ENCODE measurements around the gene PCDH9.
A peak's percentile ranks its signal among the peaks of the same experiment; 100 is the strongest.

PCDH9 gene

GRCh38 chr13:66506051-66506777, 723.9 kb downstream of the PCDH9 start:
- H3K4me3 ChIP-seq (ENCODE audit: severe bottlenecking) = no peak overlapping the region
- no peak for TF ChIP-seq CTCF (IDR thresholded peaks at IDR 0.05; ENCODE audit: poor library complexity, severe bottlenecking)
- H3K27me3 ChIP-seq (ENCODE audit: insufficient read depth, poor library complexity, severe bottlenecking) = no peaks in the 10 kb centered on the region
- H3K9me3 ChIP-seq (ENCODE audit: severe bottlenecking) = no peaks in the 10 kb centered on the region
- no peaks in the 10 kb centered on the region for H3K4me1 ChIP-seq (ENCODE audit: insufficient read depth, poor library complexity, severe bottlenecking)
- ATAC-seq (ENCODE audit: low read depth) = no peak
- DNase-seq (ENCODE audit: low spot score) = no peak
- no peaks in the 10 kb centered on the region for H3K36me3 ChIP-seq (ENCODE audit: low read depth)
- no peak overlapping the region for H3K27ac ChIP-seq (ENCODE audit: poor library complexity, severe bottlenecking)

GRCh38 chr13:66503890-66504289, 726.2 kb downstream of the PCDH9 start:
- Histone ChIP-seq H3K4me3 (ENCODE audit: severe bottlenecking) (no peak overlapping the region), H3K27me3 (ENCODE audit: insufficient read depth, poor library complexity, severe bottlenecking) (no peaks in the 10 kb centered on the region), H3K9me3 (ENCODE audit: severe bottlenecking) (no peaks in the 10 kb centered on the region), H3K4me1 (ENCODE audit: insufficient read depth, poor library complexity, severe bottlenecking) (peaks cover 4% of the 10 kb centered on the region), H3K27ac (ENCODE audit: poor library complexity, severe bottlenecking) (no peak overlapping the region), H3K36me3 (ENCODE audit: low read depth) (no peaks in the 10 kb centered on the region)
- DNase-seq (ENCODE audit: low spot score) (no peak), ATAC-seq (ENCODE audit: low read depth) (no peak)
- TF ChIP-seq CTCF (IDR thresholded peaks at IDR 0.05; ENCODE audit: poor library complexity, severe bottlenecking) = no peak

- H3K27ac ChIP-seq (ENCODE audit: poor library complexity, severe bottlenecking) = no peak overlapping the region
- no peaks in the 10 kb centered on the region for H3K36me3 ChIP-seq (ENCODE audit: low read depth)
- H3K4me1 ChIP-seq (ENCODE audit: insufficient read depth, poor library complexity, severe bottlenecking) = peaks cover 4% of the 10 kb centered on the region
- DNase-seq (ENCODE audit: low spot score) (no peak), ATAC-seq (ENCODE audit: low read depth) (peak; percentile 33; the same call in 1 of the 3 replicates)
- TF ChIP-seq CTCF (IDR thresholded peaks at IDR 0.05; ENCODE audit: poor library complexity, severe bottlenecking) = no peak
- no peak overlapping the region for H3K4me3 ChIP-seq (ENCODE audit: severe bottlenecking)
- H3K27me3 ChIP-seq (ENCODE audit: insufficient read depth, poor library complexity, severe bottlenecking) = no peaks in the 10 kb centered on the region
- H3K9me3 ChIP-seq (ENCODE audit: severe bottlenecking) = no peaks in the 10 kb centered on the region
These were observed 729.0 kb downstream of the PCDH9 start for GRCh38 chr13:66501181-66501580.

- Histone ChIP-seq H3K27me3 (ENCODE audit: insufficient read depth, poor library complexity, severe bottlenecking) (no peaks in the 10 kb centered on the region), H3K36me3 (ENCODE audit: low read depth) (no peaks in the 10 kb centered on the region), H3K27ac (ENCODE audit: poor library complexity, severe bottlenecking) (no peak overlapping the region), H3K4me3 (ENCODE audit: severe bottlenecking) (no peak overlapping the region), H3K4me1 (ENCODE audit: insufficient read depth, poor library complexity, severe bottlenecking) (no peaks in the 10 kb centered on the region), H3K9me3 (ENCODE audit: severe bottlenecking) (no peaks in the 10 kb centered on the region)
- no peak for TF ChIP-seq CTCF (IDR thresholded peaks at IDR 0.05; ENCODE audit: poor library complexity, severe bottlenecking)
- no peak for DNase-seq (ENCODE audit: low spot score)
- ATAC-seq (ENCODE audit: low read depth) = peak; percentile 45; the same call in 1 of the 3 replicates
These were observed 737.7 kb downstream of the PCDH9 start for GRCh38 chr13:66492479-66492878.

- H3K27ac ChIP-seq (ENCODE audit: poor library complexity, severe bottlenecking) = no peak overlapping the region
- H3K36me3 ChIP-seq (ENCODE audit: low read depth) = no peaks in the 10 kb centered on the region
- no peak for TF ChIP-seq CTCF (IDR thresholded peaks at IDR 0.05; ENCODE audit: poor library complexity, severe bottlenecking)
- ATAC-seq (ENCODE audit: low read depth) (no peak), DNase-seq (ENCODE audit: low spot score) (no peak)
- H3K4me3 ChIP-seq (ENCODE audit: severe bottlenecking) = no peak overlapping the region
- no peaks in the 10 kb centered on the region for H3K27me3 ChIP-seq (ENCODE audit: insufficient read depth, poor library complexity, severe bottlenecking)
- no peaks in the 10 kb centered on the region for H3K4me1 ChIP-seq (ENCODE audit: insufficient read depth, poor library complexity, severe bottlenecking)
- H3K9me3 ChIP-seq (ENCODE audit: severe bottlenecking) = no peaks in the 10 kb centered on the region
These were observed 738.9 kb downstream of the PCDH9 start for GRCh38 chr13:66491251-66491650.
